ENCODE data around the gene ATG5.
A peak's percentile ranks its signal among the peaks of the same experiment; 100 is the strongest.

ATG5 gene
- total RNA-seq, result 35.3 to 54.3 (median 52.6) reads per million in 3 experiments

- peak; percentile 99 for DNase-seq
Observed at GRCh38 chr6:106325336-106326178, at the start of gene ATG5. Gene ATG5 (minus strand): TSS chr6:106325760. CDS start chr6:106316208, 9,552 bp downstream.

- no peak for DNase-seq
Observed at GRCh38 chr6:106373502-106374239, 48.1 kb upstream of the ATG5 start.

GRCh38 chr6:106372838-106373501 lies 47.4 kb upstream of the ATG5 start:
- no peak for DNase-seq

- DNase-seq, result no peak
Observed at GRCh38 chr6:106370639-106371038, 45.1 kb upstream of the ATG5 start.

- DNase-seq, result no peak
Observed at GRCh38 chr6:106369739-106370138, 44.2 kb upstream of the ATG5 start.

- no peak for DNase-seq
Observed at GRCh38 chr6:106363401-106364138, 38.0 kb upstream of the ATG5 start.

- DNase-seq, result peak; percentile 9
Observed at GRCh38 chr6:106360989-106361430, 35.5 kb upstream of the ATG5 start.

- DNase-seq, result peak; percentile 77
Observed at GRCh38 chr6:106360410-106360988, 34.9 kb upstream of the ATG5 start, which contains the start of gene CRYBG1. Gene CRYBG1 (plus strand): TSS chr6:106360717. CDS start chr6:106360909, 192 bp downstream.

GRCh38 chr6:106359959-106360409 lies 34.4 kb upstream of the ATG5 start:
- DNase-seq, result no peak

GRCh38 chr6:106356378-106356777 lies 30.8 kb upstream of the ATG5 start:
- no peak for DNase-seq

- DNase-seq, result no peak
Observed at GRCh38 chr6:106347219-106347618, 21.7 kb upstream of the ATG5 start.

GRCh38 chr6:106339334-106340029 lies 13.9 kb upstream of the ATG5 start:
- peak; percentile 33 for DNase-seq

- peak; percentile 56 for DNase-seq
Observed at GRCh38 chr6:106334646-106335448, 9.3 kb upstream of the ATG5 start.

GRCh38 chr6:106324726-106325335 lies 729 bp downstream of the ATG5 start:
- no peak for DNase-seq

- no peak for DNase-seq
Observed at GRCh38 chr6:106321940-106322339, 3.6 kb downstream of the ATG5 start.

- no peak for DNase-seq
Observed at GRCh38 chr6:106318851-106319250, 6.7 kb downstream of the ATG5 start.

- DNase-seq, result no peak
Observed at GRCh38 chr6:106318061-106318460, 7.5 kb downstream of the ATG5 start.

- DNase-seq, result no peak
Observed at GRCh38 chr6:106316375-106316766, 9.2 kb downstream of the ATG5 start.

- DNase-seq, result no peak
Observed at GRCh38 chr6:106315765-106316374, 9.7 kb downstream of the ATG5 start.

Data from central memory CD4-positive, alpha-beta T cell (primary cell).